ENCODE results near the gene PROZ.
A peak's percentile ranks its signal among the peaks of the same experiment; 100 is the strongest.

The PROZ gene

DNA sequence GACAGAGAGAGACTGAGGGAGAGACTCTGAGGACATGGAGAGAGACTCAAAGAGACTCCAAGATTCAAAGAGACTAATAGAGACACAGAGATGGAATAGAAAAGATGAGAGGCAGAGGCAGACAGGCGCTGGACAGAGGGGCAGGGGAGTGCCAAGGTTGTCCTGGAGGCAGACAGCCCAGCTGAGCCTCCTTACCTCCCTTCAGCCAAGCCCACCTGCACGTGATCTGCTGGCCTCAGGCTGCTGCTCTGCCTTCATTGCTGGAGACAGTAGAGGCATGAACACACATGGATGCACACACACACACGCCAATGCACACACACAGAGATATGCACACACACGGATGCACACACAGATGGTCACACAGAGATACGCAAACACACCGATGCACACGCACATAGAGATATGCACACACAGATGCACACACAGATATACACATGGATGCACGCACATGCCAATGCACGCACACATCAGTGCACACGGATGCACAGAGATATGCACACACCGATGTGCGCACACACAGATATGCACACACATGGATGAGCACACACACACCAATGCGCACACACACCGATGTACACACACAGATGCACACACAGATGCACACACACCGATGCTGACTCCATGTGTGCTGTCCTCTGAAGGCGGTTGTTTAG lies 39.2 kb upstream of the PROZ start:
- Histone ChIP-seq H3K4me3 (ENCODE audit: low read depth, low read length) (no peak overlapping the region), H3K4me1 (ENCODE audit: control insufficient read depth, insufficient read depth, low read length) (no peaks in the 10 kb centered on the region), H3K9me3 (ENCODE audit: control insufficient read depth, insufficient read depth, low read depth, low read length) (no peaks in the 10 kb centered on the region), H3K27ac (ENCODE audit: extremely low read depth, low read depth, low read length) (no peak overlapping the region), H3K36me3 (ENCODE audit: control insufficient read depth in 2 of 2, insufficient read depth in 1 of 2, low read length in 2 of 2) (no peaks in the 10 kb centered on the region)
- TF ChIP-seq, protein P1, sequence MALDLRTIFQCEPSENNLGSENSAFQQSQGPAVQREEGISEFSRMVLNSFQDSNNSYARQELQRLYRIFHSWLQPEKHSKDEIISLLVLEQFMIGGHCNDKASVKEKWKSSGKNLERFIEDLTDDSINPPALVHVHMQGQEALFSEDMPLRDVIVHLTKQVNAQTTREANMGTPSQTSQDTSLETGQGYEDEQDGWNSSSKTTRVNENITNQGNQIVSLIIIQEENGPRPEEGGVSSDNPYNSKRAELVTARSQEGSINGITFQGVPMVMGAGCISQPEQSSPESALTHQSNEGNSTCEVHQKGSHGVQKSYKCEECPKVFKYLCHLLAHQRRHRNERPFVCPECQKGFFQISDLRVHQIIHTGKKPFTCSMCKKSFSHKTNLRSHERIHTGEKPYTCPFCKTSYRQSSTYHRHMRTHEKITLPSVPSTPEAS (tag by site-specific recombination; IDR thresholded peaks at IDR 0.05) = peak; percentile 98
- TF ChIP-seq, protein P2, sequence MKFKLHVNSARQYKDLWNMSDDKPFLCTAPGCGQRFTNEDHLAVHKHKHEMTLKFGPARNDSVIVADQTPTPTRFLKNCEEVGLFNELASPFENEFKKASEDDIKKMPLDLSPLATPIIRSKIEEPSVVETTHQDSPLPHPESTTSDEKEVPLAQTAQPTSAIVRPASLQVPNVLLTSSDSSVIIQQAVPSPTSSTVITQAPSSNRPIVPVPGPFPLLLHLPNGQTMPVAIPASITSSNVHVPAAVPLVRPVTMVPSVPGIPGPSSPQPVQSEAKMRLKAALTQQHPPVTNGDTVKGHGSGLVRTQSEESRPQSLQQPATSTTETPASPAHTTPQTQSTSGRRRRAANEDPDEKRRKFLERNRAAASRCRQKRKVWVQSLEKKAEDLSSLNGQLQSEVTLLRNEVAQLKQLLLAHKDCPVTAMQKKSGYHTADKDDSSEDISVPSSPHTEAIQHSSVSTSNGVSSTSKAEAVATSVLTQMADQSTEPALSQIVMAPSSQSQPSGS (tag by site-specific recombination; IDR thresholded peaks at IDR 0.05; ENCODE audit: low read depth) = no peak
- TF ChIP-seq, protein P3, sequence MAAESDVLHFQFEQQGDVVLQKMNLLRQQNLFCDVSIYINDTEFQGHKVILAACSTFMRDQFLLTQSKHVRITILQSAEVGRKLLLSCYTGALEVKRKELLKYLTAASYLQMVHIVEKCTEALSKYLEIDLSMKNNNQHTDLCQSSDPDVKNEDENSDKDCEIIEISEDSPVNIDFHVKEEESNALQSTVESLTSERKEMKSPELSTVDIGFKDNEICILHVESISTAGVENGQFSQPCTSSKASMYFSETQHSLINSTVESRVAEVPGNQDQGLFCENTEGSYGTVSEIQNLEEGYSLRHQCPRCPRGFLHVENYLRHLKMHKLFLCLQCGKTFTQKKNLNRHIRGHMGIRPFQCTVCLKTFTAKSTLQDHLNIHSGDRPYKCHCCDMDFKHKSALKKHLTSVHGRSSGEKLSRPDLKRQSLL (tag by site-specific recombination; IDR thresholded peaks at IDR 0.05) = no peak
- TF ChIP-seq, protein P4, sequence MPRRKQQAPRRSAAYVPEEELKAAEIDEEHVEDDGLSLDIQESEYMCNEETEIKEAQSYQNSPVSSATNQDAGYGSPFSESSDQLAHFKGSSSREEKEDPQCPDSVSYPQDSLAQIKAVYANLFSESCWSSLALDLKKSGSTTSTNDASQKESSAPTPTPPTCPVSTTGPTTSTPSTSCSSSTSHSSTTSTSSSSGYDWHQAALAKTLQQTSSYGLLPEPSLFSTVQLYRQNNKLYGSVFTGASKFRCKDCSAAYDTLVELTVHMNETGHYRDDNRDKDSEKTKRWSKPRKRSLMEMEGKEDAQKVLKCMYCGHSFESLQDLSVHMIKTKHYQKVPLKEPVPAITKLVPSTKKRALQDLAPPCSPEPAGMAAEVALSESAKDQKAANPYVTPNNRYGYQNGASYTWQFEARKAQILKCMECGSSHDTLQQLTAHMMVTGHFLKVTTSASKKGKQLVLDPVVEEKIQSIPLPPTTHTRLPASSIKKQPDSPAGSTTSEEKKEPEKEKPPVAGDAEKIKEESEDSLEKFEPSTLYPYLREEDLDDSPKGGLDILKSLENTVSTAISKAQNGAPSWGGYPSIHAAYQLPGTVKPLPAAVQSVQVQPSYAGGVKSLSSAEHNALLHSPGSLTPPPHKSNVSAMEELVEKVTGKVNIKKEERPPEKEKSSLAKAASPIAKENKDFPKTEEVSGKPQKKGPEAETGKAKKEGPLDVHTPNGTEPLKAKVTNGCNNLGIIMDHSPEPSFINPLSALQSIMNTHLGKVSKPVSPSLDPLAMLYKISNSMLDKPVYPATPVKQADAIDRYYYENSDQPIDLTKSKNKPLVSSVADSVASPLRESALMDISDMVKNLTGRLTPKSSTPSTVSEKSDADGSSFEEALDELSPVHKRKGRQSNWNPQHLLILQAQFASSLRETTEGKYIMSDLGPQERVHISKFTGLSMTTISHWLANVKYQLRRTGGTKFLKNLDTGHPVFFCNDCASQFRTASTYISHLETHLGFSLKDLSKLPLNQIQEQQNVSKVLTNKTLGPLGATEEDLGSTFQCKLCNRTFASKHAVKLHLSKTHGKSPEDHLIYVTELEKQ (tag by site-specific recombination; IDR thresholded peaks at IDR 0.05; ENCODE audit: borderline replicate concordance) = no peak
- POLR2A ChIA-PET = no interaction called here
- CTCF ChIA-PET = interaction anchor here (0.5 kb wide), 1 partner anchor 84 kb away, joined by 3 read pairs; no protein-coding TSS in a partner anchor

DNA sequence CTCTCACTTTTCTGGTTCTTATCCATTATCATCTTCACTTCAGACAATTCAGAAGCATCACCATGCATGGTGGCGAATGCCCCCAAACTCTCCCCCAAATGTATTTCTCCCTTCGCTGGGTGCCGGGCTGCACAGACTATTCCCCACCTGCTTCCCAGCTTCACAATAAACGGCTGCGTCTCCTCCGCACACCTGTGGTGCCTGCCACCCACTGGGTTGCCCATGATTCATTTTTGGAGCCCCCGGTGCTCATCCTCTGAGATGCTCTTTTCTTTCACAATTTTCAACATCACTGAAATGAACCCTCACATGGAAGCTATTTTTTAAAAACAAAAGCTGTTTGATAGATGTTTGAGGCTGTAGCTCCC lies 38.6 kb upstream of the PROZ start:
- Histone ChIP-seq H3K36me3 (ENCODE audit: control insufficient read depth in 2 of 2, insufficient read depth in 1 of 2, low read length in 2 of 2) (no peaks in the 10 kb centered on the region), H3K9me3 (ENCODE audit: control insufficient read depth, insufficient read depth, low read depth, low read length) (no peaks in the 10 kb centered on the region), H3K27ac (ENCODE audit: extremely low read depth, low read depth, low read length) (no peak overlapping the region), H3K4me1 (ENCODE audit: control insufficient read depth, insufficient read depth, low read length) (no peaks in the 10 kb centered on the region), H3K4me3 (ENCODE audit: low read depth, low read length) (no peak overlapping the region)
- ChIA-PET CTCF (interaction anchor here (0.5 kb wide), 1 partner anchor 84 kb away, joined by 3 read pairs; no protein-coding TSS in a partner anchor), POLR2A (interaction anchor here (0.6 kb wide), 1 partner anchor 179 kb away, joined by 3 read pairs; no protein-coding TSS in a partner anchor)
- TF ChIP-seq ZNF2 (tag by site-specific recombination; IDR thresholded peaks at IDR 0.05) (no peak), ZNF23 (tag by site-specific recombination; IDR thresholded peaks at IDR 0.05; ENCODE audit: borderline replicate concordance) (no peak), RBAK (tag by site-specific recombination; IDR thresholded peaks at IDR 0.05) (no peak), ZEB2 (tag by site-specific recombination; IDR thresholded peaks at IDR 0.05) (no peak)
- TF ChIP-seq, protein P5, sequence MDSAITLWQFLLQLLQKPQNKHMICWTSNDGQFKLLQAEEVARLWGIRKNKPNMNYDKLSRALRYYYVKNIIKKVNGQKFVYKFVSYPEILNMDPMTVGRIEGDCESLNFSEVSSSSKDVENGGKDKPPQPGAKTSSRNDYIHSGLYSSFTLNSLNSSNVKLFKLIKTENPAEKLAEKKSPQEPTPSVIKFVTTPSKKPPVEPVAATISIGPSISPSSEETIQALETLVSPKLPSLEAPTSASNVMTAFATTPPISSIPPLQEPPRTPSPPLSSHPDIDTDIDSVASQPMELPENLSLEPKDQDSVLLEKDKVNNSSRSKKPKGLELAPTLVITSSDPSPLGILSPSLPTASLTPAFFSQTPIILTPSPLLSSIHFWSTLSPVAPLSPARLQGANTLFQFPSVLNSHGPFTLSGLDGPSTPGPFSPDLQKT (IDR thresholded peaks at IDR 0.05; ENCODE audit: borderline replicate concordance, low read depth, low read length) = no peak
- TF ChIP-seq, protein P6, sequence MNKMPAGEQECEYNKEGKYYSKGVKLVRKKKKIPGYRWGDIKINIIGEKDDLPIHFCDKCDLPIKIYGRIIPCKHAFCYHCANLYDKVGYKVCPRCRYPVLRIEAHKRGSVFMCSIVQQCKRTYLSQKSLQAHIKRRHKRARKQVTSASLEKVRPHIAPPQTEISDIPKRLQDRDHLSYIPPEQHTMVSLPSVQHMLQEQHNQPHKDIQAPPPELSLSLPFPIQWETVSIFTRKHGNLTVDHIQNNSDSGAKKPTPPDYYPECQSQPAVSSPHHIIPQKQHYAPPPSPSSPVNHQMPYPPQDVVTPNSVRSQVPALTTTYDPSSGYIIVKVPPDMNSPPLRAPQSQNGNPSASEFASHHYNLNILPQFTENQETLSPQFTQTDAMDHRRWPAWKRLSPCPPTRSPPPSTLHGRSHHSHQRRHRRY (tag by site-specific recombination; IDR thresholded peaks at IDR 0.05) = no peak
